ENCODE measurements around the gene TRIM67.

TRIM67 gene

GRCh38 chr1:231241750-231242149, 79.9 kb downstream of the TRIM67 start (continued):
- TF ChIP-seq ZNF266 (tag by site-specific recombination; IDR thresholded peaks at IDR 0.05; ENCODE audit: low read depth), result no peak
- no peak for TF ChIP-seq ZNF211 (tag by site-specific recombination; IDR thresholded peaks at IDR 0.05; ENCODE audit: low read depth)
- peak; percentile 86 for TF ChIP-seq ZNF335 (tag by site-specific recombination; conservative IDR thresholded peaks at IDR 0.05)
- no peak for TF ChIP-seq ZNF114 (tag by site-specific recombination; IDR thresholded peaks at IDR 0.05)
- no peak for TF ChIP-seq ZBTB17 (tag by site-specific recombination; IDR thresholded peaks at IDR 0.05)
- no peak for TF ChIP-seq REPIN1 (tag by site-specific recombination; IDR thresholded peaks at IDR 0.05; ENCODE audit: low read depth)
- TF ChIP-seq HOXD13 (CRISPR knock-in tag; IDR thresholded peaks at IDR 0.05; ENCODE audit: borderline replicate concordance), result no peak
- no peak; the same call in 1 of the 2 replicates for TF ChIP-seq ZNF501 (tag by site-specific recombination; IDR thresholded peaks at IDR 0.05)
- 0 out of 2 replicates have a peak, but pooled peaks have one; percentile 22 for TF ChIP-seq ZNF366 (tag by site-specific recombination; conservative IDR thresholded peaks at IDR 0.05)
- TF ChIP-seq ZNF514 (tag by site-specific recombination; IDR thresholded peaks at IDR 0.05), result no peak
- TF ChIP-seq ZNF169 (tag by site-specific recombination; IDR thresholded peaks at IDR 0.05), result no peak
- TF ChIP-seq, protein P1, sequence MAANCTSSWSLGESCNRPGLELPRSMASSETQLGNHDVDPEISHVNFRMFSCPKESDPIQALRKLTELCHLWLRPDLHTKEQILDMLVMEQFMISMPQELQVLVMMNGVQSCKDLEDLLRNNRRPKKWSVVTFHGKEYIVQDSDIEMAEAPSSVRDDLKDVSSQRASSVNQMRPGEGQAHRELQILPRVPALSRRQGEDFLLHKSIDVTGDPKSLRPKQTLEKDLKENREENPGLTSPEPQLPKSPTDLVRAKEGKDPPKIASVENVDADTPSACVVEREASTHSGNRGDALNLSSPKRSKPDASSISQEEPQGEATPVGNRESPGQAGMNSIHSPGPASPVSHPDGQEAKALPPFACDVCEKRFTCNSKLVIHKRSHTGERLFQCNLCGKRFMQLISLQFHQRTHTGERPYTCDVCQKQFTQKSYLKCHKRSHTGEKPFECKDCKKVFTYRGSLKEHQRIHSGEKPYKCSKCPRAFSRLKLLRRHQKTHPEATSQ (tag by site-specific recombination; IDR thresholded peaks at IDR 0.05), result no peak
- TF ChIP-seq ZNF37A (tag by site-specific recombination; IDR thresholded peaks at IDR 0.05), result no peak
- TF ChIP-seq GLIS1 (tag by site-specific recombination; IDR thresholded peaks at IDR 0.05), result 0 out of 2 replicates have a peak, but pooled peaks have one; percentile 16
- peak; percentile 73 for TF ChIP-seq BCL6B (tag by site-specific recombination; IDR thresholded peaks at IDR 0.05)
- TF ChIP-seq PRDM10 (tag by site-specific recombination; IDR thresholded peaks at IDR 0.05), result peak; percentile 82
- TF ChIP-seq KLF9 (tag by site-specific recombination; IDR thresholded peaks at IDR 0.05; ENCODE audit: low read depth), result no peak
- TF ChIP-seq ZBTB8A (tag by site-specific recombination; IDR thresholded peaks at IDR 0.05), result no peak
- TF ChIP-seq, protein P2, sequence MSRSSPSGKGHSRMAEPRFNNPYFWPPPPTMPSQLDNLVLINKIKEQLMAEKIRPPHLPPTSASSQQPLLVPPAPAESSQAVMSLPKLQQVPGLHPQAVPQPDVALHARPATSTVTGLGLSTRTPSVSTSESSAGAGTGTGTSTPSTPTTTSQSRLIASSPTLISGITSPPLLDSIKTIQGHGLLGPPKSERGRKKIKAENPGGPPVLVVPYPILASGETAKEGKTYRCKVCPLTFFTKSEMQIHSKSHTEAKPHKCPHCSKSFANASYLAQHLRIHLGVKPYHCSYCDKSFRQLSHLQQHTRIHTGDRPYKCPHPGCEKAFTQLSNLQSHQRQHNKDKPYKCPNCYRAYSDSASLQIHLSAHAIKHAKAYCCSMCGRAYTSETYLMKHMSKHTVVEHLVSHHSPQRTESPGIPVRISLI (tag by site-specific recombination; IDR thresholded peaks at IDR 0.05), result 0 out of 2 replicates have a peak, but pooled peaks have one; percentile 25
- TF ChIP-seq ZNF138 (tag by site-specific recombination; IDR thresholded peaks at IDR 0.05; ENCODE audit: borderline replicate concordance), result no peak
- TF ChIP-seq ZBTB49 (tag by site-specific recombination; IDR thresholded peaks at IDR 0.05; ENCODE audit: low read depth), result no peak
- no peak for TF ChIP-seq ZNF404 (tag by site-specific recombination; IDR thresholded peaks at IDR 0.05)
- TF ChIP-seq ZNF433 (tag by site-specific recombination; IDR thresholded peaks at IDR 0.05; ENCODE audit: low read depth), result no peak
- TF ChIP-seq ZBTB11 (tag by site-specific recombination; conservative IDR thresholded peaks at IDR 0.05; ENCODE audit: low read depth), result no peak
- no peak for TF ChIP-seq ZNF133 (tag by site-specific recombination; IDR thresholded peaks at IDR 0.05)
- no peak for TF ChIP-seq ZNF19 (tag by site-specific recombination; IDR thresholded peaks at IDR 0.05; ENCODE audit: low read depth)
- TF ChIP-seq ZSCAN30 (tag by site-specific recombination; IDR thresholded peaks at IDR 0.05), result no peak
